PFSK-1 (cell line): ENCODE results near the gene TIGD1.

Experiments used
- FOXP2 ChIP-seq: optimal IDR thresholded peaks from 2 replicates; pipeline ENCODE3; 2011; ENCODE audit warnings: borderline replicate concordance, control low read depth, inconsistent platforms; ENCODE audit not compliant: insufficient read depth; ENCODE audit errors: extremely low read length, extremely low read depth
- POLR2AphosphoS5 ChIP-seq: IDR thresholded peaks from 2 replicates; pipeline ENCODE4 v1.6.1; 2012; ENCODE audit warnings: low read depth, mild to moderate bottlenecking, control low read depth, low read length, moderate library complexity
- SIN3A ChIP-seq: IDR thresholded peaks from 2 replicates; pipeline ENCODE4 v1.6.1; 2012; ENCODE audit warnings: mild to moderate bottlenecking, low read length, moderate library complexity, borderline replicate concordance; ENCODE audit not compliant: insufficient read depth
- TAF1 ChIP-seq: IDR thresholded peaks from 2 replicates; pipeline ENCODE4 v1.6.1; 2012; ENCODE audit warnings: low read length, control low read depth, borderline replicate concordance; ENCODE audit not compliant: insufficient read depth
- TF ChIP-seq, protein P1 (sequence below), 2 experiments: IDR thresholded peaks; 2 replicates each; pipeline versions ENCODE4 v1.6.1 to v1.8.0; 2011 to 2012; ENCODE audit warnings: low read depth in 2 of 2, low read length in 2 of 2, control low read depth in 1 of 2, inconsistent platforms in 1 of 2, mild to moderate bottlenecking in 1 of 2, moderate library complexity in 1 of 2; ENCODE audit not compliant: insufficient read depth in 1 of 2

Gene TIGD1

DNA sequence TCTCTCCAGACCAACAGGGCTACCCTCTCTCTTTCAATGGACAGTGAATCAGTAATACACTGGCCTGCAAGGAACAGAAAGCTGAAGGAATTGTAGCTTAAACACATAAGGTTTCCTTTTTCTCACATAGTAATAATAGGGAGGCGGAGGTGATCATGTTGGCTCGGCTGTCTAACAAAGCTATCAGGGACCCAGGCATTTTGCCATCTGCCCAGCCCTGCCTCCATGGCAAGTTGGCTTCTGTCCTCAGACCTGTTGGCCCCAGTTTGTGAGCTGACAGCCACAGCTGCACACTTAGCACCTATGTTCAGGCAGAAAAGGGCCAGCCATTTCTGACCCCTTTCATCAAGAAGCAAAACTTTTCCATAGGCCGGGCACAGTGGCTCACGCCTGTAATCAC is 12.9 kb downstream of the TIGD1 start:
- TF ChIP-seq FOXP2 (no peak), TAF1 (no peak), POLR2AphosphoS5 (no peak)
- TF ChIP-seq, protein P1, sequence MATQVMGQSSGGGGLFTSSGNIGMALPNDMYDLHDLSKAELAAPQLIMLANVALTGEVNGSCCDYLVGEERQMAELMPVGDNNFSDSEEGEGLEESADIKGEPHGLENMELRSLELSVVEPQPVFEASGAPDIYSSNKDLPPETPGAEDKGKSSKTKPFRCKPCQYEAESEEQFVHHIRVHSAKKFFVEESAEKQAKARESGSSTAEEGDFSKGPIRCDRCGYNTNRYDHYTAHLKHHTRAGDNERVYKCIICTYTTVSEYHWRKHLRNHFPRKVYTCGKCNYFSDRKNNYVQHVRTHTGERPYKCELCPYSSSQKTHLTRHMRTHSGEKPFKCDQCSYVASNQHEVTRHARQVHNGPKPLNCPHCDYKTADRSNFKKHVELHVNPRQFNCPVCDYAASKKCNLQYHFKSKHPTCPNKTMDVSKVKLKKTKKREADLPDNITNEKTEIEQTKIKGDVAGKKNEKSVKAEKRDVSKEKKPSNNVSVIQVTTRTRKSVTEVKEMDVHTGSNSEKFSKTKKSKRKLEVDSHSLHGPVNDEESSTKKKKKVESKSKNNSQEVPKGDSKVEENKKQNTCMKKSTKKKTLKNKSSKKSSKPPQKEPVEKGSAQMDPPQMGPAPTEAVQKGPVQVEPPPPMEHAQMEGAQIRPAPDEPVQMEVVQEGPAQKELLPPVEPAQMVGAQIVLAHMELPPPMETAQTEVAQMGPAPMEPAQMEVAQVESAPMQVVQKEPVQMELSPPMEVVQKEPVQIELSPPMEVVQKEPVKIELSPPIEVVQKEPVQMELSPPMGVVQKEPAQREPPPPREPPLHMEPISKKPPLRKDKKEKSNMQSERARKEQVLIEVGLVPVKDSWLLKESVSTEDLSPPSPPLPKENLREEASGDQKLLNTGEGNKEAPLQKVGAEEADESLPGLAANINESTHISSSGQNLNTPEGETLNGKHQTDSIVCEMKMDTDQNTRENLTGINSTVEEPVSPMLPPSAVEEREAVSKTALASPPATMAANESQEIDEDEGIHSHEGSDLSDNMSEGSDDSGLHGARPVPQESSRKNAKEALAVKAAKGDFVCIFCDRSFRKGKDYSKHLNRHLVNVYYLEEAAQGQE (IDR thresholded peaks at IDR 0.05; ENCODE audit: insufficient read depth in 1 of 2, low read depth in 2 of 2, low read length in 2 of 2), result no peak

DNA sequence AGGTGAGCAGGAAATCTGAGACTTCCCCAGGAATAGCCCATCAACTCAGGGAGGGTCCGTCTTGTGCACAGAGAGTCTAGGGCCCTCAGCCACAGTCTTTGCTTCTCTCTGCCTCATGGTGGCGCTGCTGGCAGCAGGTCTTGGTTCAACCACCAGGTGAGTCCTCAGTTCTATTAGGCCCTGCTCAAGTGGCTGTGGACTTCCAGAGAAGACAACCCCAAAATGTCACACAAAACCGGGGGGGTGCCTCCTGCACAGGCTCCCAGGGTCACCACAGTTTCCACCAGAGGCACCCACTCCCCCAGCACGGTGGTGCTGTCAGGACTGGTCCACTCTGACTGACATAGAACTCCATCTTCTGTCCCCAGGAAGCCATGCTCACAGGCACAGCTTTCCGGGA is 13.3 kb downstream of the TIGD1 start:
- TF ChIP-seq TAF1 (no peak), SIN3A (no peak)
- TF ChIP-seq, protein P1 (IDR thresholded peaks at IDR 0.05; ENCODE audit: insufficient read depth in 1 of 2, low read depth in 2 of 2, low read length in 2 of 2), result no peak

DNA sequence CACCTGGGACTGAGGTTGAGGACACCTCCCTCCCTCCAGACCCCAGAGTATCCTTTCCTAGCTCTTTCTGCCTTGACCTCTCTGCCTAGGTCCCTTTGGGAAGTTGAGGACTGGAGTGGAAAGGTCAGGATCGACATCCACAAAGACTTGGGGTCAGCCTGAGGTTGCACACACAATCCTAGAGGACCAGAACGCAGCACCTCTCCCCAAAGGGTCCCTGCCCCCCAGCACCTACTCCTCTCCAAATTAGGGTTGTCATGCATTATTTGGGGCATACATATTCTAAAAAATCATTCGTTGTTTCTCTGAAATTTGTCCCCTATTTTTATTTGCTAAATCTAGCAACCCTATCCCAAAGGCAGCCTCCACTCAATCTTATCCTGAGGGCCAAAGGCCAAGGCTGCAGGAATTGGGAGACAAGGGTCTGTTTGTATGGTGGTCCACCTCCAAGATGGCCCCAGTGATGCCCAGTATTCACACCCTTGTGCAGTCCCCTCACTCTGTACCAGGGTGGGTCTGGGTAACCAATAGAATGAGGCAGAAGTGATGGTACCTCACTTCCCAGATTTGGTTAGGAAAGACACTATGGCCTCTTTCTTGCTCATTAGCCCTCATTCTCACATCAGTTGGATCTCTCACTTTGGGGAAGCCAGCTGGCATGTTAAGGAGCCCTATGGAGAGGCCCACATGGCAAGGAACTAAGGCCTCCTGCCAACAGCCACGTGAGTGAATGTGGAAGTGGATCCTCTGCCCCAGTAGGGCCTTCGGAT is 14.4 kb downstream of the TIGD1 start:
- TF ChIP-seq SIN3A (no peak), TAF1 (no peak), FOXP2 (no peak)

DNA sequence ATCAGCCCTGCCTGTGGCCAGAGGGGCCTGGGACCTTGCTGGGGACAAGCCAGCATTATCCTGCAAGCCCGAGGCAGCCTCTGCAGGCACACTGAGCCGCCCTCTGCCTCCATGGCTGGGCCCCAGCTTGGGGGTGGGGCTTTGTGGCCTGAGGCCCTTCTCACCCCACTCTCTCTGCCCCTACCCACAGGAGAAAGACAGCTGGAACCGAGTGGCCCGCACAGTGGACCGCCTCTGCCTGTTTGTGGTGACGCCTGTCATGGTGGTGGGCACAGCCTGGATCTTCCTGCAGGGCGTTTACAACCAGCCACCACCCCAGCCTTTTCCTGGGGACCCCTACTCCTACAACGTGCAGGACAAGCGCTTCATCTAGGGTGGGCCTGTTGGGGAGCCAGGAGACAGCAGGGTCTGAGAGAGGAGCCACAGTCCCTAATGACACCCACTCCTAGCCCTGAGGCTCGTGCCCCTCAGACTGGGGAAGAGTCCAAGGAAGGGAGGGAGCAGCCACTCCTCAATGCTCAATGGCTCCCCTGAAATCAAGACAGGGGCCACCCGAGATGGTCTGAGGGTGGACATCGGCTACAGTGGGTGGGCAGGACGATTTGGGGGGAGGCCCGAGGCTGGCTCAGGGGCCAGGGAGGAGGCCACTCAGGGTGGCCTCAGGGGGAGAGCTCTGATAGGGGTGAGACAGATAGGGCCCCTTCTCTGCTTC is 15.3 kb downstream of the TIGD1 start:
- TF ChIP-seq SIN3A, result no peak
- TF ChIP-seq FOXP2, result no peak
- no peak for TF ChIP-seq TAF1
- TF ChIP-seq POLR2AphosphoS5, result no peak
- TF ChIP-seq, protein P1 (IDR thresholded peaks at IDR 0.05; ENCODE audit: insufficient read depth in 1 of 2, low read depth in 2 of 2, low read length in 2 of 2), result no peak

DNA sequence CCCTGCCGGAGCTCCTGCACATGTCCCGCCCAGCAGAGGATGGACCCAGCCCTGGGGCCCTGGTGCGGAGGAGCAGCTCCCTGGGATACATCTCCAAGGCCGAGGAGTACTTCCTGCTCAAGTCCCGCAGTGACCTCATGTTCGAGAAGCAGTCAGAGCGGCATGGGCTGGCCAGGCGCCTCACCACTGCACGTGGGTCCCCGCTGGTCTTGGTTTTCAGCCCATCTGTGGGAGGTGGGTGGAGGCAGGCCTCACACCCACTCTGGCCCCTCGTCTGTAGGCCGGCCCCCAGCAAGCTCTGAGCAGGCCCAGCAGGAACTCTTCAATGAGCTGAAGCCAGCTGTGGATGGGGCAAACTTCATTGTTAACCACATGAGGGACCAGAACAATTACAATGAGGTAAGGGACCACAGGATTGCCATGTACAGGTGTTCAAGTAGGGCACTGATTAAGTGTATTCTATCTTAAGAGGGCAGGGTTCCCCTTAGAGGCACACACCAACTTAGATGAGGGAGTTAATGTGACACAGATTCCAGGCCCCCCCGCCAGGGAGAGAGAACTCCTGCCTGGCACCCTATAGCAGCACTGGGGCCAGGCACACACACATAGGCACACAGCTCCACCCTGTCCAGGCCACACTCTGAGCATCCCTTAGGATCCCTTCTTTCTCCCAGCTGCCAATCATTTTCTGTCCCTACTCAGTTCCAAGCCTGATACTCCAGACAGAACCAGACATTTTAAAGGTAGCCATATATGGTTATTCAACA is 16.2 kb downstream of the TIGD1 start:
- TF ChIP-seq POLR2AphosphoS5 (no peak), SIN3A (no peak), TAF1 (no peak), FOXP2 (no peak)
- TF ChIP-seq, protein P1 (IDR thresholded peaks at IDR 0.05; ENCODE audit: insufficient read depth in 1 of 2, low read depth in 2 of 2, low read length in 2 of 2), result no peak
